Measurements from ENCODE around the gene KCTD4. TPM values are rescaled to one million over a fixed set of nuclear protein-coding genes. Genes with fewer than 3 reads are reported as not detected.
A peak's percentile ranks its signal among the peaks of the same experiment; 100 is the strongest.

The KCTD4 gene
- total RNA-seq, 2 donors from 2014 or later, result not detected

DNA sequence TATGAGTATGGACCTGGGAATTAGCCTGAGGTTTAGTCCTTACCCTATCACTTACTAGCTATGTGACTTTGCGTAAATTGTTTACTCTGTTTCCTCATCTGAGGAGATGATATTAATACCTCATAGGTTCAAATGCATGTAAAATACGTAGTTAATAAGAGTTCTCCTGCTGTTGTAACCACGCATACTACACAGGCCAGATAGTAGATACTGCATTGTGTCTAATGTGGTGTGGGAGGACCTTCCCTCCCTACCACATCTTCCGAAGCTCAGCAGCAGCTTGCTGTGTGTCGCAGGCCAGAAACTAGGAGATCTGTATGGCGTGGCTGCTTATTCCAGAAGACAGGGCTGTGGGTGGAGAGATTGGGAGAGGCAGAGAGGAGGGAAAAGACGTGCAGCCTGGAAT is 57.5 kb downstream of the KCTD4 start:
- peaks cover 30% of the 10 kb centered on the region for H3K4me1 Mint-ChIP-seq
- no peaks in the 10 kb centered on the region for H3K9me3 ChIP-seq (ENCODE audit: control insufficient read depth, low read length, poor library complexity, severe bottlenecking)
- H3K27ac Mint-ChIP-seq, result peak overlapping the region; percentile 57
- no peak overlapping the region for H3K4me3 Mint-ChIP-seq
- DNase-seq (no peak), ATAC-seq (no peak)
- H3K27me3 Mint-ChIP-seq, result no peaks in the 10 kb centered on the region
- peaks cover 9% of the 10 kb centered on the region for H3K36me3 Mint-ChIP-seq (ENCODE audit: low read depth)

Other genes with a start within 250 kb of the KCTD4 start
- gene NUFIP1, start 211.6 kb downstream of the KCTD4 start, total RNA-seq, result 1 to 10 TPM; 3.4 to 5.0 TPM
- gene GPALPP1, start 211.5 kb downstream of the KCTD4 start, total RNA-seq, result 10 to 100 TPM; 22.7 to 25.4 TPM
- gene GTF2F2, start 80.5 kb downstream of the KCTD4 start, total RNA-seq, result 10 to 100 TPM; 12.2 to 16.2 TPM
- 1,000 to 10,000 TPM; 7,650 to 7,799 TPM for gene TPT1, start 140.1 kb upstream of the KCTD4 start, total RNA-seq
- gene SLC25A30, start 217.3 kb upstream of the KCTD4 start, total RNA-seq, result 10 to 100 TPM; 15.2 to 22.3 TPM